ENCODE measurements around the gene TMEM53.
A peak's percentile ranks its signal among the peaks of the same experiment; 100 is the strongest.

Gene TMEM53

DNA sequence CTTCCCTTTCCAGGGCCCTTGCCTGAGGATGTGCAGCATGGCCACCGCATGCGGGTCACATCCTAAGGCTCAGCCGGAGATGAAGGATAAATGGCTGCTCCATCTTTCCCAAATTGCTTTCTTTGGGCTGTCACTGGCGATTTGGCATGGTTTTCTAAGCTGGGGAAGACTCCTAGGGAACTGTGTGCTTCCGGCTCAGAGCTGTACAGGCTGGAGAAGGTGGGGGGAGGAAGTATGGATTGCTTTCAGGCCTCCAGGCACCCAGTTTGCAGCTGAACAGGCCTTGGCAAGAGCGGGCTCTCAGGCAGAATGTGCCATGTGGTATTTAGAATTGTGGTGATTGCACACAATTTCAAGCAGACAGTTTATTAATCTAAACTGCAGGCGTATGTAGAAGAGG, 48.9 kb downstream of the TMEM53 start:
- DNase-seq: no peak

DNA sequence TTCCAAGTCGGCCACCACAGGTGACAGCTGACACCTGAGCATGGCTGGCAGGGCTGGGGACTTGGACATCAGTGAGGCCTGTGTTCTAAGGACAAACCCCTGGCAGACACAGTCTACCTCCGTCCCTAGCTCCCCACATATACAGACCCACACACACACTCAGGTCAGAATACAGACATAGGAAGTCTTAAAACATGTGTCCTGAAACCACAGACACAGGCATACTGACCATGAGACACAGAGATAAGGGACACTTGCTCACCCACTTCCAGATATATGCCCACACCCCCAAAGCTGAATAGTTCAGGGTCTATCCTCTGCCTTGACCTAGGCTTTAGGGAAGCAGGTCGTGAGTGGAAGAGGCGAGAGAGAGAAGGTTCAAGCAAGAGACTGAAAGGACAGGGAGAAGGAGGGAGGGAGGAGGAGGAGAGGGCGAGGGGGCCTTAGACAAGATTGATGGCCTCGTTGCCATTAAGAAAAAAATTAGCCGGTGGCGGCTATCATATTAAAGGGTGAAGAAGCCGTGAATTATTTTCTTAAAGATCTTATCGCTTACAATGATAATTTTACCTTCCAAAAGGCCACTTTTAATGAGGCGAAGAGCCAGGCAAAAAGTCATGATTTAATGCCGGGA, 49.9 kb downstream of the TMEM53 start:
- no peak for DNase-seq

GRCh38 chr1:44621841-44622286, 52.4 kb downstream of the TMEM53 start:
- DNase-seq: no peak

DNA sequence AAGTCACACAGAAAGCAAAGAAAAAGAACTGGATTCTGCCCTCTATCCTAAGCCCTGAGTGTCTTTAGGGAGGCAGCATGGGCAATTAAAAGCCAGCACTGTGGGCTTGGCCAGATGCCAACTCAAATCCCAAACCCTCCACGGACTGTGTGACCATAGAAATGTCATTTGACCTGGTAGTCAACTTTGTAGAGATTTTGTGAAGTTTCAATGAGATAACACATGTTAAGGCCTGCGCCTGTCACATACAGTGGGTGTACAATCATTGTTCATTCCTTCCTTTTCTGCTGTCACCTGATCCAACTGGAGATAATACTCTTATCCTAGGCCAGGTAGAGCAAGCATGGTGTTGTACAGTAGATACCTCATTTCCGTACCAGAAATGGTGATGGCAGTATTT, 54.2 kb downstream of the TMEM53 start:
- DNase-seq: no peak

DNA sequence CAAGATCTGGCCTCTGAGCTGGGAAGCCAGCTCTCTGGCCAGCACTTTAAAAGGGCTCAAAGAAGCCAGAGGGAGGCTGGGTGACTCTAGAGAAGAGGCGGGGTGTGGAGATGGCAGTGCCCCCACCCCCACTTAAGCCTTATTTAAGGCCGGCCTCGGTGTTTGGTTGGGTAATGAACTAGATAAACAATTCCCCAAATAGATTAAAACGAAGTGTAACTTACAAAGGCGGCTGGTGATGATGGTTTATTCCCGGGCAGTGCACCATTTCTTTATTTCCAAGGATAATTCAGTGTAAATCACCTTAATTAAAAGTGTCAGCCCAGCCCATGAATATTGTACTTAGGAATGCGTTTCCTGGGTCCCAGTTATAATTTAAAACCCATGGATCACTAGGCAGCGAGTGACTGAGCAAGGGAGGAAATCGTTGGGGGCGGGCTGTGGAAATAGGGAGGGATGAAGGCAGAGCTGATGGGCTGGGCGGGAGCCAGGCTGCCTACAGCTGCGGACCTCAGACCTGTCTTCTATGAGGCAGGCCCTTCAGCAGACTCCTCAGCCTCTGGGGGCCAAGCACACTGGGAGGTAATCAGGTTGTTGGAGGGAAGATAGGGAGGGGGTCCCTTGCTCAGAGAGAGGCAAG, 54.9 kb downstream of the TMEM53 start:
- no peak for DNase-seq

DNA sequence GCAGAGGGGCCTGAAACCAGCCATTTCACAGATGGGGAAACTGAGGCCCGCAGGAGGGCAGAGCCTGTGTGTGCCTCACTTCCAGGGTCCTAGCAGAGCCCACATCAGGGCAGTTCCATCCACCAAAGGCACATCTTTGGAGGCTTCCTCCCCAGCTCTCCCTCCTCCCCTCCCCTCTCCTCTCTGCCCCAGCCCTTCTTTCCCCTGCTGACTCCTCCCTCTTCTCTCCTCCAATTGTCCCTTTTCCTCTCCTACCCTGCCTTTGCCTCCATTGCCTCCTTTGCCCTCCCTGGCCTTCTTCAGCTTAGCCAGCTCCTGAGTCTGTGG, 56.6 kb downstream of the TMEM53 start:
- no peak for DNase-seq

DNA sequence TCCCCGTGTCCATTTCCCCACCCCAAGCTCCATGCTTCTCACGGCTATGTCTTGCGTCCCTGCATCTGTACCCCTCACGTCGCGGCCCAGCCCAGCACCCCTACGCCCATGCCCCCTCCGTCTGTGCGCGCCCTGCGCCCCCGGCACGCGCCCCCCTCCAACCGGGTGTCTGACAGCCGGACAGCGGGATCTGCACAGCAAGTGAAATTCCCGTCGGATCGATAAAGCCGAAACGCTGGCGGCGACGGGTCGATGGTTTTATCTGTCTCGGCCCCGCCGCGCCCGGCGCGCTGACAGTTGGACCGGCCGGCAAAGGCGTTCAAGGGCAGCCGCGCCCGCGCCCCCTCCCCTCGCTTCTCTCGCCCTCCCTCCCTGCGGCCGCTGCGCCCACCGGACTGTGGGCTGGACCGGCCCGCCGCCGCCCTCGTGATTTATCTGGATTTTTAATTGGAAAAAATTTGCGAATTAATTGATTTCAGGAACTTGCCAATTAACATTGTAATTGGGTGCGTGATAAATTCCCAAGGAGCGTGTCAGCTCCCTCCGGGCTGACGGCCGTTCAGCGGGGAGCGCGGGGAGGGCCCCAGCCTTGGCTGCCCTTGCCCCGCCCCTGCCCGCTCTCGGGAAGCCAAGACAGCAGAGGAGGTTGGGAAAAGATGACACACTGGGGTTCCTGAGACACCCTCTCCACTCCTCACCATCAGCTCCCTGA, 57.1 kb downstream of the TMEM53 start:
- DNase-seq: no peak

- no peak for DNase-seq
These were observed 57.8 kb downstream of the TMEM53 start for GRCh38 chr1:44616284-44616990.

DNA sequence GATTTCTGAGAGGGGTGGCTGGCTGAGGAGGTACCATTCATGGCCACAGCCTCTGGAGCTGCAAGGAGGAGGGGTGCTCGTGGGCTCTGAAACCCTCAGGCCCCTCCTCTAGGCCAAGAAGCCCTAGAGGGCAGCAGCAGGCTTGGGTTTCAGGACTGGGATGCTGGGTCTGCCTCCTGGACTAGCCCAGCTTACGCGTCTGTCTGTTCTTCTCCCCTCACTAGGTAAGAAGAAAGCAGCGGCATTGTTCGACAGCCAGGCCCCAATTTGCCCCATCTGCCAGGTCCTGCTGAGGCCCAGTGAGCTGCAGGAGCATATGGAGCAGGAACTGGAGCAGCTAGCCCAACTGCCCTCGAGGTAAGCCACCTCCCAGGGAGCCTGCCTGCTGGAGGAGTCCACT, 60.3 kb downstream of the TMEM53 start:
- no peak for DNase-seq

GRCh38 chr1:44611866-44612265, 62.4 kb downstream of the TMEM53 start:
- DNase-seq: no peak

GRCh38 chr1:44611419-44611818, 62.9 kb downstream of the TMEM53 start:
- DNase-seq: no peak

DNA sequence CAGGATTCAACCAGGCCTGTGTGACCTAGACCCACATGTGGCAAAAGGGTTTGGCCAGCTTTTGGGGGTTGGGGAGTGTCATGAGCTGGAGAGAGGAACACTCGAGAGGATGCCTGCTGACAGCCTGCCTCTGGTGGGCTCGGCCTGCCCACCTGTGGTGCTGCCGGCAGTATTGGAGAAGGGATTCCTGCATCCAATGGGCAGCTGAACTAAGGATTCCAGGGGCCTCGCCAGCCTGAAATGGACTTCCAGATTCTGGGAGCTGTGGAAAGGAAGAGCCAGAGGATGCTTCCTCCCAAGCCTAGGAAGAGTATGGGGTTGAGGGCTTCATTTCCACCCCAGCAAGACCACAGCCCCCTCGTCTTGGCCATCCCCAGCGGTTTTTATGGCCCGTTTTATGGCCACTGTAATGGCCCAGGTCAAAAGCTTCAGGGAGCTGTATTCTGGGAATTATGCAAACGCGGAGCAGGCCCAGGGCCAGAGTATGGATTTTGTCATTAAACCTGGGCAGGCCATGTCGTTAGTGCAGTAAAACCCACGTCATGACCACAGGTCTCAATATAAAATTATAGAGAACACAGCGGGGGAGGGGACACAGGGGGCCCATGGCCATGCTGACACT, 63.6 kb downstream of the TMEM53 start:
- DNase-seq: no peak

- DNase-seq: no peak
These were observed 64.3 kb downstream of the TMEM53 start for GRCh38 chr1:44609768-44610526.

DNA sequence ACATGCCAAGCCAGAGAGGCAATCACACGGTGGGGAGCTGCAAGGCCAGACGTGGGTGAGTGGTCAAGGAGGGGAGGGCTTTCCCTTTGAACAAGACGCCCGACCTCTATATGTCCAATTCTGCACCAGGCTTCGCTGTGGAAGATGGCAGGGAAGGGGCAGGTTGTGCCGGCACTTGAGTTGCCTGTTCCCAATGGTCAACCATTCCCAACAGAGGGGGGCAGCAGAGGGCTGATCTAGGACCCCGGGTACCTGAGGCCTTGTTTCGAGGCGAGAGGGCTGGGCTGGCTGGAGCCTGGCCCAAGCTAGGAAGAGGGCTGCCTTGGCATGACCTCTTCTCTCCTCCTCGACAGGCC, 64.9 kb downstream of the TMEM53 start:
- DNase-seq: peak; percentile 24

DNA sequence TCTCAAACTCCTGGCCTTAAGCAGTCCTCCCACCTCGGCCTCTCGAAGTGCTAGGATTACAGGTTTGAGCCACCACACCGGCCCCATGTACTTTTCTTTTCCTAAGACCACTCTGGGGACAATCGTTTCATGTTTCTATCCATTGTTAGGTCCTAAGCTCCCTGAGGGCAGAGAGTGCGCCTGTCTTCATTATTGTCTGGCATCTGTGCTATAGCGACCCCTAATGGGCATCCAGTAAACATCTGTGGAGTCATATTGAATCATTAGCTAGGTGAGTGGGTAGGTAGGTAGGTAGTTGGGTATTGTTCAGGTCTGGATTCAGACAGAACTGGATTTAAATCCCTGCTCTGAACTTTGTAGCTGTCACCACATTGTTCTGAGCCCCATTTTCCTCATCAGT, 66.1 kb downstream of the TMEM53 start:
- no peak for DNase-seq

DNA sequence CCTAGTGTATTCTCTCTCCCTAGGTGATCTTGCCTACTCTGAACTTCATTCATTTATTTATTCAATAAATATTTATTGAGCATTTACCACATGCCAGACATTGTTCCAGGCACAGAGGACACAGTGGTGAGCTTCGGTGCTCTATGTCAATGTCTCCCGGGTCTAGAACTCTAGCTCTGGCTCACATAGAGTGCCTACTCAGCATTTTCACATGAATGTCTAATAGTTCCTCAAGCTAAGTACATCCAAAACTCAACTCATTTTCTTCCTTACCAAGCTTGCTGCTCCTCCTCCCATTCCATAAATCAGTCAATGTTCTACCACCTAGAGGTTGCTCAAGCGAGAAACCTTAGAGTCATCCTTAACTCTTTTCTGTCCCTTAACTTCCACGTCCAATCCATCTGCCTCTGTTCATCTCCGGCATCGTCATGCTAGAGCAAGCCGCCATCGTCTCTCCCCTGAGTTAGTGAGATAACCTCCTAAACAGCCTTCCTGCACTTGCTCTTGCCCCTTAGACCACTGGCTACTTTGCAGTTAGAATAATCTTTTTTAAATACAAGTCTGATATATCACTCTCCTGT, 67.5 kb downstream of the TMEM53 start:
- no peak for DNase-seq

GRCh38 chr1:44605914-44606615, 68.2 kb downstream of the TMEM53 start:
- DNase-seq: no peak

DNA sequence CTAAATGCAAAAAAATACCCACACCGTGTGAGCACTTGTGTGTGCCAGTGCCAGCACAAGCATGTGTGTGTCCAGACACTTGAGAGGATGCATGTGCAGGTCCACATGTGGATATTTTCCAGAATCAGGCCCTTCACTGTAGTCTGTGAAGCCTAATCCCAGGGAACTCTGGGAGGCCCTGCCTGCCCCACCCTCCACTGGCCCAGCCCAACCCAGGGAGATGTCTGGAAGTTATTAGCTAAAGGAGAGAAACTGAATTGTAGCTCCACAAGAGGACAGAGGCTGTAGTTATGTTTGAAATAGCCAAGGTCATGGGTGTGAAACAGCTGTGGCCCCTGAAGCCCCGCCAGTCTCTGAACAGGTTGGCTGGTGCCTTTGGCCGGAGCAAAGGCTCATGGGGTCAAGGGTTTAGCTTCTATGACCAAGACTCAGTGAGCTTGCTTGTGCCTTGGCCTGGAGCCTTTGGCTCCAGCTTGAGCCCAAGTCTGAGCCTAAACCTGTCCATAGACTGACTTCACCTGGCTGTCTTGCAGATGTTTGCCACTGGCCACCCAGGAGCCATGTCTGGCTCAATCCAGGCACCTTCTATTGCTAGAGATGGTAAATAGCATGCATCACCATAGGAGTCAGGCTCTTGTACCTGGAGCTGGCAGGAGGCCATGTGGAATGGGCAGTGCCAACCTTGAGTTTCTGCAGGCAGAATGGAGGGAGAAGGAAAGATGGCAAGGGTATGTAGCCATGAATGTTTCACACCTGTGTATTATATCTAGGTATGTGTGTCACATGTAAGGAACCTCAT, 69.9 kb downstream of the TMEM53 start:
- DNase-seq: no peak

DNA sequence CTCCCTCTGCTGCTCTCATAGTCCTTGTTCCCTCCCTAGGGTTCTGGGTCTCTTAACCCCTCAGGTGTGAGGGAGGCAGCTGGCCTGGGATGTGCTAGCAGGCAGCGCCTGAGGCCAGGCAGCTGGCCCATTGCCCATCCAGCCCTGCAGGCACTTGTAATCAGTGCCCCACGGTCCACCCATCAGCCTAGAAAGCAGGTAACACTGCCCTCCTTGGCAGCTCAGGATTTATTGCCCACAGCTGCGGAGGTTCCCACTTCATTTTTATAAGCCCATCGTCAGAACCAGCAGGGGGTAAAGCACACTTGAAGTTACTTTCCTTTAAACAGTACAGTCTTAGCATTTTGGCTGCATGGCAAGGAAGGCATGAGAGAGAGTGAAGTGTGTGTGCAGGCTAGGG, 70.6 kb downstream of the TMEM53 start:
- DNase-seq: no peak
